NCI-H460 (cell line): ENCODE results near the gene MYPOP. TPM values are rescaled to one million over a fixed set of nuclear protein-coding genes. Genes with fewer than 3 reads are reported as not detected.

Experiments
- DNase-seq: peaks from one replicate; pipeline ENCODE4 v3.0.0-alpha.2; 2016; ENCODE audit warnings: low read depth; ENCODE audit errors: extremely low read depth
- total RNA-seq: library from RNA; depleted of rRNA; stranded (reverse); fragments of >200 nt; shearing (Covaris generic); gene quantifications from 2 replicates; pipeline ENCODE4 v1.2.3, GENCODE V29; 2014

The MYPOP gene
- total RNA-seq, 1 experiment from 2014 or later: 2.7 TPM

DNA sequence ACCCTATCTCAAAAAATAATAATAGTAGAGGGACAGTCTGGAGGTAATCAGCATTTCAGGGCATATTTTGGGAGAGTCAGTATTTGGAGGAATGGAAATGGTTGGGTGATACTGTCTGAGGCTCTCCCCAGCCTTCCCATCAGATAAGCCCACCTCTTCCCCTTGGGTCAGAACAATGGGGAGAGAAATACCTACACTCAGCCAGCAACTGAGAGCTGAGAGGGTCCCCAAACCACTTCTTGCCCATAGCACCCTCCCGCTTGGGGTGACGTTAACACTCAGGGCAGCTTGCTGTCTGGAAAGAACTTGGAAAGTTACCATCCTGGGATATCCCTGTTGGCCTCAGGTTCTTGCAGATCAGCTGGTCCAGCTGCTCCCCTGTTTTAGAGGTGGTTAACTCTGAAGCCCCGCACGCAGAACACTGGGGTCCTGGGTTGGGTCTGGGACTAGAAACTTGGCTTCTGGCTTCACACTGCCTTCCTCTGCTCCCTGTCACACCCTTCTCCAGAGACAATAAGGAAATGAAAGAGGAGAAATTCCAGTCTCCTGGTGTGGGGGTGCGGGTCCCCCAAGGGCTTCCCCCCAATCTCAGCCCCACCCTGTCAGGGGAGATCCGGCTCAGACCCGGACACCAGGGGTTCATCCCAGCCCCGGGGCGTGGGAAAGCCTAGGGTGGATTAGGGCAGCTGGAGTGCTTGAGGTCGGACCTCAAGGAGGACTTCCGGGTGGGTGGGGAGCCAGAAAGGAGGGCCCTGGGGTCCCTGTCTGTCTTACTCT lies 35.8 kb downstream of the MYPOP start:
- no peak for DNase-seq

DNA sequence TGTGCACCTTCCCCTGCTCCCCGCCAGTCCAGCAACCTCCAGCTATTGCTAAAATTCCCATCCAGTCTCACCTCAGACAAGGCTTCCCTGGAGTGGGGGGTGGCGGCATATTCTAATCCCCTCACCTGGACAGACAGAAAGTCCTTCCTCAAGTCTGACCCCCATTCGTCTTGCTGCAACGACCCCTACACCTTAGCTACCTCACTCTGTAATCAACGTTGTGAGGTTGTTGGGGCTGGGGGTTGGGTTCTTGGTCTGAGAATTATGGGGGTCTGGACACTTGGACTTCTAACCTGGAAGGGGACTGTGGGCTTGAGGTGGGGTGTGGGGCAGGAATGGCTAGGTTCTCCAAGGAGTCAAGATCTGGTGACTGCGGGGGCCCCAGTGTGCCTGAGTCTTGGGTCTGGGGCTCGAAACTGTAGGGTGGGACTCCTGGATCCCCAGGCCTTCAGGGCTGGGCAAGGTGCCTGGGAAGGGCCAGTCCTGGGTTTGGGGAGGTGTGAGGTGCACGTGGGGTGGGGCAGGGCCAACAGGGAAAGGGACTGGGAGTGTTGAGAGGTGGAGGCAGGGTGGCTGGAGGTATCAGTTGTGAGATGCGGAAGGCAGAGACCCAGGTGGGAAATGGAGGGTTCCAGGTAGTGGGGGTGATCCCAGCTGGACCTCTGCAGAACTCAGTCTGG lies 37.0 kb downstream of the MYPOP start:
- no peak for DNase-seq

DNA sequence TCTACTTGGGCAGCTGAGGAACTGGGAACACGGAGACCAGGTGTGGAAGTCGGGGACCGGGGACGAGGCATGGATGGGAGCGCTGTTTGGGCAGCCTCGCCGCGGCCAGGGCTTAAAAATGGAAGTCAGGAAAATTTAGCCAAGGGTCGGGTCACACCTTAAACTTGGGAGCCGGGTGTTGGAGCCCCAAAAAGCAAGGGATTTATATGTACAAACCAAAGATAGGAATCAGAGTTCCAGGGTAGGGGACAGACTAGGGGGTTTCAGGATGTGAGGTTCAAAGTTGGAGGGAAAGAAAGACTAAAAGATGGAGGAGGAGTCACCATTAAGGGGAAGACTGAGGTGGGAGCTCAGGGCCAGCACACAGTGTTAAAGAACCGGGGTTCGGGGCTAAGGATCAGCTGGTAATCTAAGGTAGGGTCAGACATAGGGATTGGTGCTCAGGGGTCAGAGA lies 37.8 kb downstream of the MYPOP start:
- DNase-seq: no peak

DNA sequence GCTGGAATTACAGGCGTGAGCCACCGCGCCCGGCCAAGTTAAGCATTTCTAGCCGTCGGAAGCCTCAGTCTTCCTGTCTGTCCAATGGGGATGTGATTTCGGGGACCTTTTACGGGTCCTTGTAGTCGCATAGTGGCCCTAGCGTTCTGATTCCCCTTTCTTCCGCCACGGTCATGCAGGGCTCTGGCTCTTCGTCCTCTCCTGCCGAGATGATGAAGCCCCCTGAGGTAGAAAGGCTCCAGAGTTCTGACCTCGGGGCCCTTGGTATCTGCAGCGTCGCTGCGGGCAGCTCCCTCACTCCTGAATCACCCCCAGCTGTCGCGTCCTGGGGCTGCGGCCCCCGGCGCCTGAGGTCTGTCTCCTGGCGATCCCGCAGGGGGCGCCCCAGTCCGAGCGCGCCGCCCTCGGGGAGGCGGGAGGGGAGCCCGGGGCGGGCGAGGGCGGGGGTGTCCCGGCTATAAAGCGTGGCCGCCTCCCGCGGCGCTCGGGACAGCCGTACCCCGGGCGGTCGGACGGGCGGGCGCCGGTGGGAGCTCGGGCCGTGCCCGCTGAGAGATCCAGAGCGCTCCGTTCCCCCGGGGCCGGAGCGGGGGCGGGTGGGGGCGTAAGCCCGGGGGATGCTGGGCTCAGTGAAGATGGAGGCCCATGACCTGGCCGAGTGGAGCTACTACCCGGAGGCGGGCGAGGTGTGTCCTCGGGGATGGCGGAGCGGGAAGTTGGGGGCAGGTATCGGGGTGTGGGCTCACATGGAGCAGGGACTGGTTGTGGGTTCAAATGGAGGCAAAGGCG lies 38.4 kb downstream of the MYPOP start, which contains the start of gene FOXA3:
Gene FOXA3 (plus strand): TSS at position 487 of the 789 bp plus-strand sequence. CDS start 131 bp downstream, at position 618.
- no peak for DNase-seq

DNA sequence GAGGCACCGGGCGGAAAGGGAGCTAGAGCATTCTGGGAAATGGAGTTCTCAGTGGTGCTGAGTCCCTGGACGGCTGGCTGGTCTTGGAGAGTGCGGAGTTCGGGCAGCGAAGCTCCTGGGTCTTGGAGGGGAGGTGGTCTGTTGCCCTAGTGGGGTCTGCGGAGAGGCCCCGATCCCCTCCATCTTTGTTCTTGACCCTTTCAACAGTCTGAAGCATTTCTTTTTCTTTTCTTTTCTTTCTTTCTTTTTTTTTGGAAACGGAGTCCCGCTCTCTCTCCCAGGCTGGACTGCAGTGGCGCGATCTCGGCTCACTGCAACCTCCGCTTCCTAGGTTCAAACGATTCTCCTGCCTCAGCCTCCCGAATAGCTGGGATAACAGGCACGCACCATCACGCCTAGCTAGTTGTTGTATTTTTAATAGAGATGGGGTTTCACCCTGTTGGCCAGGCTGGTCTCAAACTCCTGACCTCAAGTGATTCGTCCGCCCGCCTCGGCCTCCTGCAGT lies 39.0 kb downstream of the MYPOP start:
- no peak for DNase-seq

DNA sequence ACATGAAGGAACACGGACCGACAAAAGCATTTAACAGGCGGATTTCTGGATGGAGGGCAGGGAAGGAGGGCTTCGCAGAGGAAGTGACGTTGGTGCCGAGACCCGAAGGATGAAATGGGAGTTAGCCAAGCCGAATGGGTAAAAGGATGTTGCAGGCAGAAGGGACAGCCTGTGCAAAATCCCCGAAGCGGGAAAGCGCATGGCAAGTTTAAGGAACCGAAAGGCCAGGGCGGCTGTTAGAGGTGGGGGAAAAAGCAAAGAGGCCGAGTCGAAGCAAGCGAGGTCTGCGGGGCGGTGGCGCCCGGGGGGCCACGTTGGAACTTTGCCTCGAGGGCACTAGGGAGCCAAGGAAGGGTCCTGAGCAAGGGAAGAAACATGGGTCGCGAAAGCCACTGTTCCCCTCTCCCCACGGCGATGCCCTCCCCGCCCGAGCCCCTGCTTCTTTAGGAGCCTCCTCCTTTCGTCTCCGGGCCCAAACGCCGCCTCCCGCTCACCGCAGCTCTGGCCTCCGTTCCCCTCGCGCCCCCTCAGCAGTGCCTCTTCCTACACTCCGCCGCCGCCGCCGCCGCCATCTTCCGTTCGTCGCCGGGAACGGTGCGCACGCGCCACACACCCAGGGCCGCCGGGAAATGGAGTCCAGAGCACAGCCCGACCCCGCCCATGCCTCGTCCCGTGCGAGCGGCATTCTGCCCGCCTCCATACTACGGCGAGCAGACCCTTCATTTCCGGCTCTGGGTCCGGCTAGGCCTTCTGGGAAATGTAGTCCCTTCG lies 39.7 kb downstream of the MYPOP start, which contains the start of gene SYMPK:
Gene SYMPK (minus strand): TSS at position 584 of the 771 bp plus-strand sequence. CDS start 8,652 bp downstream, outside the sequence.
- peak; percentile 96 for DNase-seq

DNA sequence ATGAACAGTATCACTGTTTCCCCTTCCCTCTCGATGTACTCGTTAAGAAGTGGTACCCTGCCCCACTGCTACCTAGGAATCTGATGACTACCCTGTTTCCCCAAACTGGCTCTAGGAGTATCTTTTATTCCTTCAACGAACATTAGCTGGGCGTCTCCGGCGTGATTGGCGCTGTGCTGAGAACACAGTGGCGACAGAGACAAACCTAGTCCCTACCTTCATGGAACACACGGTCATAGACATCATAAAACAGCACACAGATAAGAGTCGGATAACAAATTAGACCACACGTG lies 40.2 kb downstream of the MYPOP start:
- DNase-seq: no peak

DNA sequence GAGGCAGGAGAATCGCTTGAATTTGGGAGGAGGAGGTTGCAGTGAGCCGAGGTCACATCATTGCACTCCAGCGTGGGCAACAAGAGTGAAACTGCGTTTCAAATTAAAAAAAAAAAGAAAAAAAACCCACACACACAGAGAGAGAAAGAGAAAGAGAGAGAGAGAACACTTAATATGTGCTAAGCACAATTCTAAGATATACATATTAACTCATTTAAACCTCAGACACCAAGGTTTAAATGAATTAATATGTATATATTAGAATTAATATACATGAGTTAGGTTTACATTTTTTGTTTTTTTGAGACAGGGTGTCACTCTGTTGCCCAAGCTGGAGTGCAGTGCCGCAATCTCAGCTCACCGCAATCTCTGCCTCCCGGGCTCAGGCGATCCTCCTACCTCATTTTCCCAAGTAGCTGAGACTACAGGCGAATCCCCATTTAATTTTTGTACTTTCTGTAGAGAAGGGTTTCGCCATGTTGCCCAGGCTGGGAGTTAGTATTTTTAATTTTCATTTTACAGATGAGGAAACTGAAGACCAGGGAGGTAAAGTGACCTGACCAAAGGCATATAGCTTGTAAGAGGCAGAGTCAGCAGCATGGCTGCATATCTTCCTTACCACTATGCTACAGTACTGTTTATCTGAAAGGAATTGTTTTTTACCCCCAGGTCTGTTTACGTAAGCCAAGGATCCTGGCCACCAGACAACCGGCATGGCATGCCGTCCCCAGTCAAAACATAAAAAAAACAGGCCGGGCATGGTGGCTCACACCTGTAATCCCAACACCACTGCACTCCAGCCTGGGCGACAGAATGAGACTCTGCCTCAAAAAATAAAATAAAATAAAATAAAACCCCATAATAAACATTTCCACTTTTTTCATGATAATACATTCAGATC lies 41.8 kb downstream of the MYPOP start:
- DNase-seq: no peak

DNA sequence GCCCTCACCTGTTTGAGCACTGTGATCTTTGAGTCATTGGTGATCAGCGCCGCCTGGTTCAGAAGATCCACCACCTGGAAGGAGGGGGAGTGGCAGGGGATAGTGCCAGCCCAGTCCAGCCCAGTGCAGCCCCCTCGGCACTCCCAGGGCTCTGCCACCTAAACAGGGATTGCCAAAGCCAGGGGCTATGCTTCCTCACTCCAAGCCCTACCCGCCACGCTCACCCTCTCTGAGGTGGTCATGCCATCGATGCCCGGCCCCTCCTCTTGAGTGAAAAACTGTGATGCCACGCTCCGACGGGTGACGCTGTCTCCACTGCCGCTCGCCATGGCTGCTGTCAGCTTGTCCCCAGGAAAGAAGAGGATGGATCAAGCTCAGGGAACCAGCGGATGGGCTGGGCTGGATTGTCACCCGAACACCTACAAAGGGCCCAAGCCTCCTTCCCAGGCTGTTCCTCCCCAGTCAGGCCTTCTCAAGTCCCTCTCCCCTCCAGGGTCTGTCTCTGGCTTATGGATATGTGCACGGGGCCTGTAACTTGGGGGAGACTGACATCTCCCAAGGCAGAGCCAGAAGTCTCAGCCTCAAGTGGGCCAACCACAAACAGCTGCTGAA lies 48.1 kb downstream of the MYPOP start:
- no peak for DNase-seq

DNA sequence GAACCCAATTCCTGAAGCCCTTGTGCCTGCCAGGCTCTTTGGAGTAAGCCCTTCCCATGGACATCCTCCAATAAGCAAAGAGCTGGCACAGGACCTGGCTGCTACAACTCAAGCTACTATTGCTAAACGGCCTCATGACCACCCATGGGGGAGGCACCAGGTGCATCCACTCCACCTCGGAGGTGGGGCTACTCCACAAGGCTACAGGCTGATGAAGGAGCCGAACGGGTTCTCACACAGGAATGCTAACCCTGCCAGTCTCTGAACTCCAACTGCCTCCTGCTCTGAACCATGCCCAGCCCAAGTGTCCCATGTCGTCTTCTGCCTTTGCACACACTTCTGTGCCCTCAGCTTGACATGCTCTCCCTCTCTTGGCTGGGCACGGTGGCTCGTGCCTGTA lies 49.4 kb downstream of the MYPOP start:
- no peak for DNase-seq

DNA sequence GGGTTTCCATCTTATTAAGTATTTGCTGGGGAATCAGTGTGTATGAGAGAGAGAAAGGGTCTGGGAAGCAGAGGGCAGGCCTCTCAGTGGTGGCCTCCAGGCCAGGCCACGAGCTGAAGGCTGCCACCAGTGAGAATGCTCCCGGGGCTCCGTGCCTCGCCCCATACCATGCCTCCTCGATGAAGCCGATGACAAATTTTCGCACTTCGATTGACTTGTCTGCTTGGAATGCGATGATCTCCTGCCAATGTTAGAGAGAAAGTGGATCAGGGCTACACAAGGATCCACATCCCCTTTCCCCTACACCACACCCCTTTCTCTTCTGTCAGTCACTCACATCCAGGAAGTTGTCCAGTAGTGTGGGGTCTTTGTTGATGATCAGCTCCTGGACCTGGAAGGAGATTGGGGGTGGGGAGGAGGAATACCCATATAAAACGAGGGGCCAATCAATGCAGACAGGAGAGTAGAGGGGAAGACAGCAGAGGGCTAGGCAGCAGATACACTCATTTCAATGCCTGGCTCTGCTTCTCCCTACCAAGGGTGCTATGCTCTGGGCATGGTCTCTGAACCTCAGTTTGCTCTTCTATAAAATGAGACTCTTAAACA lies 50.2 kb downstream of the MYPOP start:
- no peak for DNase-seq

DNA sequence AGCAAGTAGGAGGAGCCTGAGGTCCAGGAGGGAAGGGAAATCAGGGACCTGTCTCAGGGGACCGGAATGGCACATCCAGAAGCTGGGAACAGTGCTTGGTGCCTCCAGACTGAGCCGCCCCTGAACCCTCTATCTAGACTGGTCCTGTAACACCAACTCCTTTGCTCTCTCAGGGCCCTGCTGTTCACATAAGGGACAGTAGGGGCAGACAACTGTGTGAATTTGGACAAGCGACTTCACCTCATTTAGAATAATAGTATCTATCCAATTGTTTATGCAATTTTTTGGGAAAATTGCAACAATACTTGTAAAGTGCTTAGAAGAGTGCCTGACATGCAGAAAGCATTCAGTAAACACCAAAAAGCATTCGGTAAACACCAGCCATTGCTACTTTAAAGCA lies 53.5 kb downstream of the MYPOP start:
- DNase-seq: no peak

DNA sequence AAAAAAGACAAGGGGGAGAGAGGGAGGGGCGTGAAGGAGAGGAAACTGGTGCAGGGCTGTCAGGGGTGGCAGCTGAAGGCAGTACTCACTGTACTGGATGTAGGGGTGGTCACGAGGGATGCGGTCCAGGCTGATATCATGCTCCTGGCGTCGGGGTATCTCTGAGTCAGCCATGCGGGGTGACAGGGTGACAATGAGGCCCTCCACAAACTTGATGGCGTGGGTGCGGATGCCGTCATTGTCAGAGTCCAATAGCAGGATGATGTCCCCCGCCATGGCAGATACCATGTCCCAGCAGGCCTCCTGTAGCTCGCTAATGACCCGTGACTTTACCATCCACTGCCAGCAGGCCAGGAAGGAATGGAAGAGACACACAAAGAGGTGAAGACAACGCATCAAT lies 54.8 kb downstream of the MYPOP start:
- DNase-seq: no peak

DNA sequence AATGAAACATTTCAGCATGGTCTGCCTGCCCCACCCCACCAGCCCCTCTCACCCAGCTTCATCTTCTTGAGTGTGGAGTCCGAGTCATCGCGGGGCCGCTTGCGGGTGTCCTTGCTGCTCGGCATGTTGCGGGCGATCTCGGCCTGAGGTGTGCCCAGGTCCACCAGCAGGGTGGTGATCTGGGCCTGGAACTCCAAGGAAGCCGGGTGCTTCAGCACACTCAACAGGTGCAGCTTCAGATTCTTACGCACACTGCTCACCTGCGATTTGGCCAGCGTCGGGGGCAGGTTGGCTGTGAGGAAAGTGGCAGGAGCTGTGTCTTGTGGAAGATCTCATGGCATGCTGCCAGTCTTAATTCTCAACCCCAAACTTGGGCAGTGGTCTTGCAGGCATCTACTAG lies 60.2 kb downstream of the MYPOP start:
- DNase-seq: no peak
